ENCODE measurements around the gene CACNB1.

DNA sequence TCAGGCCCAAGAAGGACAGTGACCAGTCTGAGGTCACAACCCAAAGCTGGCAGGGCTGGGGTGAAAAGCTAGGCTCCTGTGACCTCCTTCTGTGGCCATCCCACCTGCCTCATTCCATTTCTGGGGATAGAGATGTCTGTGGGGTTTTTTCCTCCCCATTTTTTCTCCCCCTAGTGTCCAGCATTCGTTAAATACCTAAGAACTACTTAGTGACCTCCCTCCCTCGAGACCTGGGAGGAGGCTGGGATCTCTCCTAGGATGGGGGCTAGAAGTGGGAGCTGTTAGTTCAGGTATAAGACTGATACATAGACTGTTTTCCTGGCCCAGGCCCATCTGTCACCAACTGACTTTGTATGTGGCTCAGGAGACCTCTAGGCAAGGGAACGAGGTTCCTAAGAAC is 48.8 kb upstream of the CACNB1 start:
- TF ChIP-seq, protein P1, sequence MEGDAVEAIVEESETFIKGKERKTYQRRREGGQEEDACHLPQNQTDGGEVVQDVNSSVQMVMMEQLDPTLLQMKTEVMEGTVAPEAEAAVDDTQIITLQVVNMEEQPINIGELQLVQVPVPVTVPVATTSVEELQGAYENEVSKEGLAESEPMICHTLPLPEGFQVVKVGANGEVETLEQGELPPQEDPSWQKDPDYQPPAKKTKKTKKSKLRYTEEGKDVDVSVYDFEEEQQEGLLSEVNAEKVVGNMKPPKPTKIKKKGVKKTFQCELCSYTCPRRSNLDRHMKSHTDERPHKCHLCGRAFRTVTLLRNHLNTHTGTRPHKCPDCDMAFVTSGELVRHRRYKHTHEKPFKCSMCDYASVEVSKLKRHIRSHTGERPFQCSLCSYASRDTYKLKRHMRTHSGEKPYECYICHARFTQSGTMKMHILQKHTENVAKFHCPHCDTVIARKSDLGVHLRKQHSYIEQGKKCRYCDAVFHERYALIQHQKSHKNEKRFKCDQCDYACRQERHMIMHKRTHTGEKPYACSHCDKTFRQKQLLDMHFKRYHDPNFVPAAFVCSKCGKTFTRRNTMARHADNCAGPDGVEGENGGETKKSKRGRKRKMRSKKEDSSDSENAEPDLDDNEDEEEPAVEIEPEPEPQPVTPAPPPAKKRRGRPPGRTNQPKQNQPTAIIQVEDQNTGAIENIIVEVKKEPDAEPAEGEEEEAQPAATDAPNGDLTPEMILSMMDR (IDR thresholded peaks at IDR 0.05): no peak; the same call in 1 of the 2 replicates
- TF ChIP-seq RCOR1 (IDR thresholded peaks at IDR 0.05; ENCODE audit: low read length): no peak
- no peak for TF ChIP-seq GABPA (IDR thresholded peaks at IDR 0.05; ENCODE audit: low read depth)
- no peak for TF ChIP-seq NFIC (IDR thresholded peaks at IDR 0.05; ENCODE audit: borderline replicate concordance)
- TF ChIP-seq, protein P2, sequence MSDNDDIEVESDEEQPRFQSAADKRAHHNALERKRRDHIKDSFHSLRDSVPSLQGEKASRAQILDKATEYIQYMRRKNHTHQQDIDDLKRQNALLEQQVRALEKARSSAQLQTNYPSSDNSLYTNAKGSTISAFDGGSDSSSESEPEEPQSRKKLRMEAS (IDR thresholded peaks at IDR 0.05; ENCODE audit: low read depth): no peak
- no peak for TF ChIP-seq JUND (IDR thresholded peaks at IDR 0.05)
- no peak for TF ChIP-seq POLR2AphosphoS5 (IDR thresholded peaks at IDR 0.05; ENCODE audit: low read depth, low read length)
- TF ChIP-seq, protein P3, sequence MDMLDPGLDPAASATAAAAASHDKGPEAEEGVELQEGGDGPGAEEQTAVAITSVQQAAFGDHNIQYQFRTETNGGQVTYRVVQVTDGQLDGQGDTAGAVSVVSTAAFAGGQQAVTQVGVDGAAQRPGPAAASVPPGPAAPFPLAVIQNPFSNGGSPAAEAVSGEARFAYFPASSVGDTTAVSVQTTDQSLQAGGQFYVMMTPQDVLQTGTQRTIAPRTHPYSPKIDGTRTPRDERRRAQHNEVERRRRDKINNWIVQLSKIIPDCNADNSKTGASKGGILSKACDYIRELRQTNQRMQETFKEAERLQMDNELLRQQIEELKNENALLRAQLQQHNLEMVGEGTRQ (IDR thresholded peaks at IDR 0.05; ENCODE audit: borderline replicate concordance, low read depth, low read length): no peak
- no peak for TF ChIP-seq TAF1 (IDR thresholded peaks at IDR 0.05; ENCODE audit: borderline replicate concordance, low read depth, low read length)
- no peak for TF ChIP-seq SMC3 (IDR thresholded peaks at IDR 0.05; ENCODE audit: low read depth, low read length)
